Activated CD4-positive, alpha-beta T cell treated with anti-CD3 and anti-CD28 coated beads, Interleukin-2, amount 50 U/mL, for 48 hours (primary cell): ENCODE measurements around the gene TRAPPC14.
"Not testable (repeated sequence)": the region's sequence is repeated elsewhere in the genome, so short reads cannot be mapped to it uniquely, and the experiment has no call there.

Experiments
- DNase-seq, 2 experiments: peaks; one replicate each; pipeline ENCODE4 v3.0.0-alpha.2; 2020

Gene TRAPPC14, protein sequence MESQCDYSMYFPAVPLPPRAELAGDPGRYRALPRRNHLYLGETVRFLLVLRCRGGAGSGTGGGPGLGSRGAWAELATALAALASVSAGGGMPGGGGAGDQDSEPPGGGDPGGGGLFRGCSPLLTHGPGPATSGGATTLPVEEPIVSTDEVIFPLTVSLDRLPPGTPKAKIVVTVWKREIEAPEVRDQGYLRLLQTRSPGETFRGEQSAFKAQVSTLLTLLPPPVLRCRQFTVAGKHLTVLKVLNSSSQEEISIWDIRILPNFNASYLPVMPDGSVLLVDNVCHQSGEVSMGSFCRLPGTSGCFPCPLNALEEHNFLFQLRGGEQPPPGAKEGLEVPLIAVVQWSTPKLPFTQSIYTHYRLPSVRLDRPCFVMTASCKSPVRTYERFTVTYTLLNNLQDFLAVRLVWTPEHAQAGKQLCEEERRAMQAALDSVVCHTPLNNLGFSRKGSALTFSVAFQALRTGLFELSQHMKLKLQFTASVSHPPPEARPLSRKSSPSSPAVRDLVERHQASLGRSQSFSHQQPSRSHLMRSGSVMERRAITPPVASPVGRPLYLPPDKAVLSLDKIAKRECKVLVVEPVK

DNA sequence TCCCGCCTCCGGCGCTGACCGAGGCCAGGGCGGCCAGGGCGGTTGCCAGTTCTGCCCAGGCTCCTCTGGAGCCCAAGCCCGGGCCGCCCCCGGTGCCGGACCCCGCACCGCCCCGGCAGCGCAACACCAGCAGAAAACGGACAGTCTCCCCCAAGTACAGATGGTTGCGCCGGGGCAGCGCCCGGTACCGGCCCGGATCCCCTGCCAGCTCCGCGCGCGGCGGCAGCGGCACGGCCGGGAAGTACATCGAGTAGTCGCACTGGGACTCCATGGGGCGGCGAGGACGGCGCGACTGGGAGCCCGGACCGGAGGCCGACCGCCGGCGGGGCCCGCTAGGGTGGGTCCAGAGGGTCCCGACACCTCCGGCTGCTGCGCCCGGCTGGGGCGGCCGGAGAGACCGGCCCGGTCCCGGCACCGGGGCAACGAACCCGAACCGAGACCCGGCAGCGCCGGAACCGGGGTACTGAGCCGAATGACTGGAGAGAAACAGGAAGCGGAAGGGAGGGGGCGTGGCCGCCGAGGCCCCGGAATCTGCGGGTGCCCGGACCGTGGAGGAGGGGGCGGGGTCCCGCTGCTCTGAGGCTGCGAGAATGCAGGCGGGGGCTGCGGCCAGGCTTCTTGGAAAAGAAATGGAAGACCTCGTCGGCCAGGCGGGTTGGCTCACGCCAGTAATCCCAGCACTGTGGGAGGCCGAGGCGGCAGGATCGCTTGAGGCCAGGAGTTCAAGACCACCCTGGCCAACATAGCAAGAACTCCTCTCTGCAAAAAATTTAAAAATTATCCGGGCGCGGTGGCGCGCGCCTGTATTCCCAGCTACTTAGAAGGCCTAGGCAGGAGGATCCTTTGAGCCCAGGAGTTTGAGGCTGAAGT, at the start of gene TRAPPC14:
TRAPPC14 (minus strand) TSS at position 495 of the 870 bp plus-strand sequence; CDS start at position 271, 224 bp downstream.
- DNase-seq = peak; percentile 97 to 98

DNA sequence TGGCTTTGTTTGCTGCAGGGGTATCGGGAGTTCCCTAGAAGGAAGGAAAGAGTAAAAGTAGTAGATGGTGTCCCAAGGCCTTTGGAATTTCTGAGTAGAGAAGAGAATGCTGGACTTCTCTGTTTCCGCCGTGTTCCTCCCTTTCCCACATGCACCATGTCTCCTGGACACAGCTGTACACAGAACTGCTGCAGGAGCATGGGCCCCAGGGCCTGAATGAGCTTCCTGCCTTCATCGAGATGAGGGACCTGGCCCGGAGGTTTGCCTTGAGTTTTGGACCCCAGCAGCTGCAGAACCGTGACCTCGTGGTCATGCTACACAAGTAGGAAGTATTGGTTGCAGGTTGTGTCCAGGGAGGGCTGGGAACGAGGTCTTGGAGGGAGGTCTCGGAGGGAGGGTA, 45.9 kb upstream of the TRAPPC14 start:
- DNase-seq = no peak

DNA sequence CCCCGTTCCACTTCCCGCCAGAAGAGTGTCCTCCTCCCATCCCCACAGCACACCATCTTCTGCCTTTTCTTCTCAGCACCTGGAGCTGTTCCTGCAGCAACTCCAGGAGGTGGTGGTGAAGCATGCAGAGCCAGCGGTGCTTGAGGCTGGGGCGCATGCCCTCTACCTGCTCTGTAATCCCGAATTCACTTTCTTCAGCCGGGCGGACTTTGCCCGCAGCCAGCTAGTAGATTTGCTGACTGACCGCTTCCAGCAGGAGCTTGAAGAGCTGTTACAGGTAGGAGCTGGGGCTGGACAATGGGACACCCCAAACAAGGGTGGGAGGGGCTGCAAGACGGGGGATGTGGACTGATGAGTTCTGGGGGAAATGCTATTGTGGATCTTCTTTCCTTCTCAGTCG, 42.2 kb upstream of the TRAPPC14 start:
- DNase-seq = no peak

DNA sequence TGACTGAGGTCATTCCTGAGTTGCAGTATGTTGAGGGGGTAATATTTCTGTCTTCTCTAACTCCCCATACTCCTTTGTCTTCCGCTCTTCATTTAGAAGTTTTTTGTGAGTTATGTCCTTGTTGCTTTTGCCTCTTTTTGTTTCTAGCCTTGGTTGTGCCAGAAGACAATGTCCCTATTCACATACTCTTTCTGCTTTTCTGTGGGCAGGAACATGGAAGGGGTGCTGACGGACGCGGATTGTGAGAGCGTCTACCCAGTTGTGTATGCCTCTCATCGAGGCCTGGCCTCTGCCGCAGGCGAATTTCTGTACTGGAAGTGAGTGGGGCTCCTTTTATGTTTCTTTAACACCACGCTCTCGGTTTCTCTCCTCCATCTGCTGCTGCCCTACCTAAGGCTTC, 39.7 kb upstream of the TRAPPC14 start:
- no peak for DNase-seq

DNA sequence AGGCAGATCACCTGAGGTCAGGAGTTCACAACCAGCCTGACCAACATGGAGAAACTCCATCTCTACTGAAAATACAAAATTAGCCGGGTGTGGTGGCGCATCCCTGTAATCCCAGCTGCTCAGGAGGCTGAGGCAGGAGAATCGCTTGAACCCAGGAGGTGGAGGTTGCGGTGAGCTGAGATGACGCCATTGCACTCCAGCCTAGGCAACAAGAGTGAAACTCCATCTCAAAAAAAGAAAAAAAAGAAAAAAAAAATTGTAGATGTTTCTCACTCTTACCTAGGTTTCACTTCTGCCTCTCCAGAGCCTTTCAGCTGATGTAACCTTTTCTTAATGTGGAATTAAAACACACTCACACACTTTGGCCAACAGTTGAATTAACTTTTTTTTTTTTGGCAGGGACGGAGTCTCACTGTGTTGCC, 37.4 kb upstream of the TRAPPC14 start:
- not testable (repeated sequence) for DNase-seq

DNA sequence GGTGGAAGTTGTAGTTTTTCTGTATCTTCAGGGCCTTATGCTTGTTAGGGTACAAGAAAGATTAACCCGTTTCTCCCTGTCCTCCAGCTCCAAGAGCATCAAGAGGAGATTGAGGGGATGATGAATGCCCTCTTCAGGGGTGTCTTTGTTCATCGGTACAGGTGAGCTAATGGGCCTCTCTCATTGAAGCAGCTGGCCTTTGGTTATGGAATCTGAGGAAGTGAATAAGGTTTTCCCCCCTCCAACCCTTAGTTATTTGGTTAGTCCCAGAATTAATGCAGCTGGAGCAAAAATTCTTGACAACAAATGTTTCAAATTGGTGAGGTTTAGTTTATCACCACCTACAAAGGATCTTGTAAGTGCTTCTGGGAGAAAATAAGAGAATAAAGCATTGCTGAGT, 36.7 kb upstream of the TRAPPC14 start:
- no peak for DNase-seq

DNA sequence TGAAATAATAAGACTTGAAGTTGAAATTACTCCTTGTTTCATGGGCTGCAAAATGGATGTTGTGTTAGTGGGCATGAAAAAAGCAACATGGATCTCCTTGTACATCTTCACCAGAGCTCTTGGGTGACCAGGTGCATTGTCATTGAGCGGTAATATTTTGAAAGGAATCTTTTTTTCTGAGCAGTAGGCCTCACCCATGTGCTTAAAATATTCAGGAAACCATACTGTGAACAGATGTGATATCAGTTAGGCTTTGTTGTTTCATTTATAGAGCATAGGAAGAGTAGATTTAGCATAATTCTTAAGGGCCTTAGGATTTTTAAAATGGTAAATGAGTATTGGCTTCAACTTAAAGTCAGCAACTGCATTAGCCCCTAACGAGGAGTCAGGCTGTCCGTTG, 34.4 kb upstream of the TRAPPC14 start:
- no peak for DNase-seq

DNA sequence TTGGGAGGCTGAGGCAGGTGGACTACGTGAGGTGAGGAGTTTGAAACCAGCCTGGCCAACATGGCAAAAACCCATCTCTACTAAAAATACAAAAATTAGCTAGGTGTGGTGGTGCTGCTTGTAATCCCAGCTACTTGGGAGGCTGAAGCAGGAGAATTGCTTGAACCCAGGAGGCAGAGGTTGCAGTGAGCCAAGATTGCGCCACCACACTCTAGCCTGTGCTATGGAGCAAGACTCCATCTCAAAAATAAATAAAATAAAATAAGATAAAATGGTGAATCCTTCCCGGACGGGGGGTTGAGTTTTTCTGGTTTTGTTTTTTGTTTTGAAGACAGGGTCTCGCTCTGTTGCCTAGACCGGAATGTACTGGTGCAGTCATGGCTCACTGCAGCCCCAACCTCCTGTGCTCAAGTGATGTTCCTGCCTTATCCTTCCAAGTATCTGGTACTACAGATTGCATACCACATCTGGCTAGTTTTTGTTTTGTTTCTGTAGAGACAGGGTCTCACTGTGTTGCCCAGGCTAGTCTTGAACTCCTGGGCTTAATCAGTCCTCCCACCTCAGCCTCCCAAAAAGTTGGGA, 33.8 kb upstream of the TRAPPC14 start:
- DNase-seq = not testable (repeated sequence)

DNA sequence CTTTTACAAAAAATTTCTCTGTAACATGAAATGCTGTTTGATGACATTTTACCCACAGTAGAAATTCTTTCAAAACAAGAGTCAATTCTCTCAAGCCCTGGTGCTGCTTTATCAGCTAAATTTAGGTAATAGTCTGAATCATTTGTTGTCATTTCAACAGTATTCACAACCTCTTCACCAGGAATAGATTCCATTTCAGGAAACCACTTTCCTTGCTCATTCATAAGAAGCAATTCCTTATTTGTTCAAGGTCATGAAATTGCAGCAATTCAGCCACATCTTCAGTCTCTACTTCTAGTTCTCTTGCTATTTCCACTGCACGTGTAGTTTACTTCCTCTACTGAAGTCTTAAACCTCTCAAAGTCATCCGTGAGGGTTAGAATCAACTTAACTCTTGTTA, 33.3 kb upstream of the TRAPPC14 start:
- no peak for DNase-seq

DNA sequence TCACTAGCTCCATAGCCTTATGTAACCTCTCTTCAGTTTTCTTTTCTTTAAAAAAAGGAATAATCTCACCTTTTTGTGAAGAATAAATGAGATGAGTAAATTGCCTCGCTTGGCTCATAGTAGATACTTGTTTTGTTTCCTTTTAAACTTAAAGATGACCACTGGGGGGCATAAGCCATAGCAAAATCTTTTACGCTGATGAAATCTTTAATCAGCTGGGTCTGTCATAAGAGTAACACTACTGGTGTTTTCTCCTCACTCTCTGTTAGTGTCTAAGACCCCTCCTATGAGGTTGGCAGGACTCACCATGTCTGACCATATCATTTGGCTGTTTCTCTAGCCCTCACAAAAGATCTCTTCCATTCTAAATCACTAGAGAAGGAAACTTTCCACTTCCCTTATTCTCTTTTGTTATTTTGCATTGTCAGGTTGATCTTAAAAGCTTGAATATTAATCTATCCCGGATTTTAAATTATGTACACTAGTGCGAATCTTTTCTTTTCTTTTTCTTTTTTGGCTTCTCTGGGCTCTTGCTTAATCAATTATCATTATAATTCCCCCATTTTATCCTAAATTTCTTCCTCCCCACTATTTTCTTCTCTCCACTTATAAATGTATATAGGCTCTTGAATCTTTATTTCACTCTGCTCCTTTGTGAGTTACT, 31.7 kb upstream of the TRAPPC14 start:
- DNase-seq = no peak

DNA sequence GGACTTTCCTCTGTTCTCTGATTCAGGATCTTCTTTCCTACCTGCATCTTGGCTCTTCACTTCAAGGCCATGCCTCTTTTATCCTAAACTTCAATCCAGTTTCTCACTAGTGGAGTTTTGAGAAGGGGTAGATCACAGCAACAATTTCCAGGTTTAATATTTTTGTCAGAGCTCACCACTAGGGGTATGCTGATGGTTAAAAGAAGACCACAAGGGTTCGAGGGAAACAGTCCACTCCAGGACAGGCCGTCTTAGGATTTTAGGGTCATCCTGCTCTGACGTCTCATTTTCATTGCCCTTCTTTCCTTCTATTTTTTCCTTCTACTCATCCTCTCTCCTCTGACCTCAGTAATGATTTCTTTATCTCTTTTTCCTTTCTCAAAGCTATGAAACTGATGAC, 30.5 kb upstream of the TRAPPC14 start:
- DNase-seq = no peak

DNA sequence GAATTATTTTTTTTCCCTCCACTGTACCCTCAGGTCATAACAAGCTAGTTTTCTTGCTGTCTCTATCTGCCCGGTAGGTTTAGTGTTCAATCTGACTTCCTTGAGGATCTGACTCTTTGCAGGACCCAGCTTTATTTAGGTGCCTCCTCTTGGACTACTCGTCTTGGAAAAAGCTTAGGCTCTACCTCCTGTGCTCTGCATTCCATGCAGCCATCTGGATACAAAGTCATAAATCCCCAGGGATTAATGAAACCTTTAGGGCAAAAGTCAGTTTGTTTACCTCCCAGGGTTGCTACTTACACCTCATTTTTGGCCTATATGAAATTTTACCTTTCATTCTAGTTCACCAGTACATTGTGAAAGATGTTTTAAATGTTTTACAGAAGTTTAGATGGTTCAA, 27.2 kb upstream of the TRAPPC14 start:
- DNase-seq = no peak

DNA sequence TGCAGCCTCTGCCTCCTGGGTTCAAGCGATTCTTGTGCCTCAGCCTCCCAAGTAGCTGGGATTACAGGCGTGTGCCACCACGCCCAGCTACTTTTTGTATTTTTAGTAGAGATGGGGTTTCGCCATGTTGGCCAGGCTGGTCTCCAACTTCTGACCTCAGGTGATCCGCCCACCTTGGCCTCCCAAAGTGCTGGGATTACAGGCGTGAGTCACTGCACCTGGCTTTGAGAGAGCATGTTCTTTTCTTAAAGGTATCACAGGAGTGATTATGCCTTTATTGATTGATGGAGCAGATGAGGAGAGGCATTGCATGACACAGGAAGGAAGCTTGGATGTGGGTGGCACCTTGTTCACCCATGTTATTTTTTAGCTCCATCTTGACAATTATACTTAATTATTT, 24.6 kb upstream of the TRAPPC14 start:
- not testable (repeated sequence) for DNase-seq

DNA sequence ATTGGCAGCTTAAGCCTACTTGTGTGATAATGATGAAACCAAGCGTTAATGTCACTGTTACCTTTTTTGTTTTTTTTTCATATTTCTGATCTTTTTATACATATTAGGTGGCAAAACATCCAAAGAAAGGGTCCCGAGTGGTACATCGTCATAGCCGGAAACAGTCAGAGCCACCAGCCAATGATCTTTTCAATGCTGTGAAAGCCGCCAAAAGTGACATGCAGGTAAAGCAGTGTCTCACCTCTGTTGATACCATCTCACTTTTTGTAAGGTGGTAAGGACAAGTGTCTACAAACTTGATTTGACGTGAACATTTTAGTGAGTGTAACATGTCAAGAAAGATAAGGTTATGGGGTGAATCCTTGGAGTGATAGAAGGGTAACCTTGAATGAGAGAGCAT, 24.1 kb upstream of the TRAPPC14 start:
- not testable (repeated sequence) for DNase-seq

DNA sequence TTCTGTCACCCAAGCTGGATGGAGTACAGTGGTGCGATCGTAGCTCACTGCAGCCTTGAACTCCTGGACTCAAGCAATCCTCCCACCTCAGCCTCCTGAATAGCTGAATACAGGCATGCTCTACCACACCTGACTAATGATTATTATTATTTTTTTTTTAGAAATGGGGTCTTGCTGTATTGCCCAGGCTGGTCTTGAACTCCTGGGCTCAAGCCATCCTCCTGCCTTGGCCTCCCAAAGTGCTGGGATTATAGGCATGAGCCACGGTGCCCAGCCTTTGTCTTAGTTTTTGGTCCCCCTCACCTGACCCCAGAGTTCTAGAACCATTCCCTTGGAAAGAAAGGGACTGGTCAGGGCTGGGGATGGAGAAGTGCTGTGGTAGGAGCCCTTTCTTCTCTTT, 21.6 kb upstream of the TRAPPC14 start:
- not testable (repeated sequence) for DNase-seq

DNA sequence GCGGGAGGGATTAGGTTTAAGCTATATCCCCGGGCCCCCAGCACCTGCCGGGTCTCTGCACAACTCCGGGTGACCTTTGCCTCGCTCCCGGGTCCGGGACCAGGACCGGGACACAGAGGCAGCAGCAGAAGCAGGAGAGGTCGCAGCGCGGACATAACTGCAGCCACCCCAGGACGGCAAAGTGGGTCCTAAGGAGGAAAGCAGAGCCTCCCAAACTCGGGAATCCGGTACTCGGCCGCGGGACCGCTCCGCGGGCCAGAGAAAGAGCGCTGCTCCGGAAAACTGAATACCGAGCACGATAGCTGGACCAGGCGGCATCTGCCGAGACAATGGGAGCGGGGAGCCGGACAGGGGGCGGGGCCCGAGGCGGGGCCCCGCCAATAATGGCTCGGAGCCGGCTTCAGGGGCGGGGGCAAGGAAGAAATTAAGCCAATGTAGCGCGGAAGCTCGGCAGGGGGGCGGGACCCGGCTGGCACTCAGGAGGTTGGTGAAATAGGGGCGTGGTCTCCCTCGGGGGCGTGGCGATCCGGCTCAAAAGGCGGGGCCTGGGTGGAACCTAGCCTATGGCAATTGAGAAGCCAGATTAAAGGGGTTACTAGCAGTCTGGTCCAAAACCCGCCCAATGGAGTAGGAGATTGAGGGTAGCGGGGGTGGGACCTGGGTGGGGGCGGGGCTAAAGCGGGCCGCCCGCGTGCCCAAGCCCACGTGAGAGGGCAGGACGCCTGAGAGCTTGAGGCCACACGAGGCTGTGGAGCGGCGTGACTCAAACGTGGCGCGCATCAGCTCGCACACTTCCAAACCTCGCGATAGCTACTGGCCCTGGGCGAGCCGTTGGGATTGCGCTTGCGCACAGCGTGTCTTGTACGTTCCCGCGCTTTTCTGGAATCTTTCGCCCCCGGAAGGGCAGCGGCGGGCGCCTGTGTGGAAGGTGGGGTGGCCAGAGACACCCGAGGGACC, 18.8 kb upstream of the TRAPPC14 start, which contains the start of the genes GPC2 and STAG3:
GPC2 (minus strand) TSS at position 337 of the 957 bp plus-strand sequence; CDS start at position 155, 182 bp downstream.
STAG3 (plus strand) TSS at position 874 of the 957 bp plus-strand sequence. CDS start 2,639 bp downstream, outside the sequence.
- peak; percentile 99 for DNase-seq

DNA sequence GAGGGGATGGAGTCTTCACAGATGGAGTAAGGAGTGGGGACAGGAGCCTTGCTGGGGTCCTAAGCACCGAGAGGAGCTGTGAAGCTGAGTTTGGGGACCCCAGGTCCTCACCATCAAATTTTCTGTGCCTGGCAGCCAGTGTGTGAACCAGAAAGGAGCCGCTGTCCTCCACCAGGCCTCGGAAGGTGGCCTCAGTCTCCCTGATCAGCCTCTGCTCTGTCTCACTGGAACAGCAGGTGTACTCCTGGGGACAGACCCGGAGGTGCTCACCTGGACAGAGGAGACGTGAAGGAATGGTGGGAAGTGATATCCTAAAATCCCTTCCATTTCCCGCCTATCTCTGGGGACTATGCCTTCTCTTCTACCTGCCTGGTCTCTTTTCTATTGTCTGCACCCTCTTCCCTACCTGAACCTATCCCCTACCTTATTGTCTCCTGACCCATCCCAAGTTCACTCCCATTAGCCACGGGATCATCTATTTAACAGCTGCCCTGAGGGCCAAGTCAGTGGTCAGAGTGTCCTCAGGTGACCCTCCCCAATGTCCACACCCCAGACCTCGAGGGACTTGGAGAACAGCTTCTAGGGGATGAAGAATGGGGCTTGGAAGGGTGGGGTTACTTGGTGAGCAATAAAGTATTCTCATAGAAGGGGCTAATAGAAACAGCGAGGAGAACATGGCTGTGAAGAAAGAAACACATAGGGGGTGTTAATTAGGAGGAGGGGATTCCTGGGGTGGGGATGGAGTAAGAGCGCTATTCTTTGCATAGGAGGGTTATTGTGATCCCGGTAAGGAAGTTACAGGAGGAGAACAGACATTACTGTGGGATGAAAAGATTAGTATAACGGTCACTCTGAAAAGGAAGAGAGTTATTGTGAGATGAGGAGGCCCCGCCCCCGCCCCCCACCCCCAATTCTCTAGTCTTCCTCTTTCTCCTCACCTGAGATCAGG, 17.8 kb upstream of the TRAPPC14 start:
- no peak for DNase-seq

DNA sequence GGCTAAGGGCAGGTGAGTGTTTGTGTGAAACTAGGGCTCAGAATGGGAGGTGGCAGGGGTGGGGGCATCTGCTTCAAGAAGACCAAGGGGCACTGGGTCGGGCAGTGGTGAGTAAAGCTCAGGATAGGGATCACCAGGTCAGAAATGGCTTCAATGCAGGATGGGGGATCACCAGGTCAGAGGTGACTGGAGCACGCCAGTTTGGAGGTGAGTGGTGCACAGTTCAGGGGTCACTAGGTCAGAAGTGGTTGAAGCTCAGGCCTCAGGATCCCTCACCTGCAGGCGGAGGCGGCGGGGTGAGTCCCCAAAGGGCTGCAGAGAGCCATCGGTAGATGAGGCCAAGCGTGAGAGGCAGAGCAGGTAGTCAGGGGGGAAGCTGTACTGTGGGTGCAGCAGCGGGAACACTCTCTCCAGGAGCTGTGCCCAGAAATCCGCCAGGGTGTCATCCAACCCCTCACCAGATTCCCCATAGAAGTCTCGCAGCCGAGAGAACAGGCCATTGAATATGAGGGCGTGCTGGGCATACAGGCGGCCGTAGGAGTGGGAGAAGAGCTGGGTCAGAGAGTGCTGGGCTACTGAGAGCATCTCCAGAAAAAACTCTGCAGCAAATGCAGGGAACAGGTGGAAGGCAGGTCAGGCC, 16.9 kb upstream of the TRAPPC14 start:
- no peak for DNase-seq

DNA sequence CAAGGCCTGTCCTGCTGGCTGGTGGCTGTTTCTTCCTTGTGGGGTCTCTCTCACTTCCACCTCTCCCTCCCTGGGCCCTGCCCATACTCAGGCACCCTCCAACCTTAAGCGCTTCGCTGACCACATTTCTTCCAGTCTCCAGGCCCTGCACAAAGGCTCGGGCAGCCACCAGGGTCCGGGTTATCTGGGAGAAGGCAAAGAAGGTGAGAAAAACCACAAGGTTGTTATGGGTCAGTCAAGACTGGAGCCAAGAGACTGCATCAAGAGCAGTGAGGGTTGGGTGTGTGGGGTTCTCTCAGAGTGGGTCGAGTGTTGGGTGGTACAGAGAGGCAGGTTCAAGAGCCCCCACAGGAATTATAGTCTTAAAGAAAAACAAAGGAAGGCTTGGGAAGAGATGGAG, 16.1 kb upstream of the TRAPPC14 start:
- DNase-seq = no peak
